ENCODE results near the gene PRRX2.

Gene PRRX2

DNA sequence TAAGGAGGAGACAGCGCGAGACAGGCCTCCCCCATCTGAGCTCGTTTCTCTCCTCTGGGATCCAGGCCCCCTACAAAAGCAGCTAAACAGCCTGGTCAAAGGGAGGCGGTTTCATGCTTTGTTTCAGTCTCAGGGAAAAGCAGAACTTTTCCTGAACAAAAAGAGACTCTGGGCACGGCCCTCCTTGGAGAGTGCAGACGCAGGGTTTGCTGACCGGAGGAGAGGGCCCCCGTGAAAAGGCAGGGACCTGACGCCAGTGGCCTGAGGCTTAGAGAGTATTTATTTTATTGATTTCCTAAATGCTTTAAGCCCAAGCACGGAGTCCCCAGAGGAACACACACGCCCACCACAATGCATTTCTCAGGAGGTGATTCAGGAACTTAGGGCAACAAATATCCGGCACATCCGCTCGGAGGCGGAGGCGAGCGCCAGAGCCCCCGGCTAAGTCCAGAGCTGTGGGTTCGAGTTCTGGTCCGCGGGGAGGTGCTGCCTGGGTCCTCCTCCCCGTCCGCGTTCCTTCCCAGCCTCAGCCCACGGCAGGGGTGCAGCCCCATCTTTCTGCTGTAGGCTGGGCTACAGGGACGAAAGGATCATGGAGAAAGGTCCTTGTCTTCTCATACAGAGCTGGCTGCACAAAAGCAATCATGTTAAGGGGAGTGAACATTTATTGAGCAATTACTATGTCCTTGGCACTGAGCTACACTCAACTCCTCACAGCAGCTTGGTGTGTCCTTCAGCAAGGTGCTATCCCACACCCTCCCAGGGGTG is 47.4 kb downstream of the PRRX2 start:
- DNase-seq (ENCODE audit: low read depth), result no peak

GRCh38 chr9:129713402-129713679 is 47.9 kb downstream of the PRRX2 start:
- no peak for DNase-seq (ENCODE audit: low read depth)

GRCh38 chr9:129714511-129715061 is 49.1 kb downstream of the PRRX2 start:
- DNase-seq (ENCODE audit: low read depth), result no peak

DNA sequence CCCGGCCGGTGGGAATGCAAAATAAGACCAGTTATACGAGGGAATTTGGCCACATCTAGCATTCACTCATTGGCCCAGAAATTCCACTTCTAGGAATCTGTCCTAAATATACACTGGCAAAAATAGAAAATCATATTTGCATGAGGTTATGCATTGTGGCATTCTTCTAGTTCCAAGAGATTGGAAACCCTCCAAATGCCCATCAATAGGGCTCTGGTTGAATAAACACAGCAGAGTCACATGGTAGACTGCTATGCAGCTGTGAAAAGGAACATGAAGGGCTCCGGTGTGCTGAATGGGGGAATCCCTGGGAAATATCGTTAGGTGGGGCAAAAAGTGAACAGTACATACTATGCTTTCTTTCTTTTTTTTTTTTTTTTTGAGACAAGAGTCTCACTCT is 50.6 kb downstream of the PRRX2 start:
- no peak for DNase-seq (ENCODE audit: low read depth)

- DNase-seq (ENCODE audit: low read depth), result no peak
These were observed 52.5 kb downstream of the PRRX2 start for GRCh38 chr9:129717991-129718390.

GRCh38 chr9:129718647-129719046 is 53.2 kb downstream of the PRRX2 start:
- DNase-seq (ENCODE audit: low read depth), result no peak

DNA sequence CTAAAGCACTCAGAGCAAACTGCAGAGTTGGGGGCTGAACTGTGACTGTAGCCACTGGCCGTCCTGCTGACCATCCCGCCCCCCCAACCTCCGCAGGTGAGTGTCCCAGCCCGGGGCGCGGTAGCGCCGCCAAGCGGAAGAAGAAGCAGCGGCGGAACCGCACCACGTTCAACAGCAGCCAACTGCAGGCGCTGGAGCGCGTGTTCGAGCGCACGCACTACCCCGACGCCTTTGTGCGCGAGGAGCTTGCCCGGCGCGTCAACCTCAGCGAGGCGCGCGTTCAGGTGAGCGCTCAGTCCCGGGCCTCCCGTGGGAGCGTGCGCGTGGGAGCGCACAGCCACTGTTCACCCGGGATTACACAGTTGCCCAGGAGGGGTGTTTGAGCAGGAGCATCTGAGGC is 53.7 kb downstream of the PRRX2 start:
- no peak for DNase-seq (ENCODE audit: low read depth)

- no peak for DNase-seq (ENCODE audit: low read depth)
These were observed 54.9 kb downstream of the PRRX2 start for GRCh38 chr9:129720181-129720864.

- no peak for DNase-seq (ENCODE audit: low read depth)
These were observed 55.6 kb downstream of the PRRX2 start for GRCh38 chr9:129720865-129721545.

DNA sequence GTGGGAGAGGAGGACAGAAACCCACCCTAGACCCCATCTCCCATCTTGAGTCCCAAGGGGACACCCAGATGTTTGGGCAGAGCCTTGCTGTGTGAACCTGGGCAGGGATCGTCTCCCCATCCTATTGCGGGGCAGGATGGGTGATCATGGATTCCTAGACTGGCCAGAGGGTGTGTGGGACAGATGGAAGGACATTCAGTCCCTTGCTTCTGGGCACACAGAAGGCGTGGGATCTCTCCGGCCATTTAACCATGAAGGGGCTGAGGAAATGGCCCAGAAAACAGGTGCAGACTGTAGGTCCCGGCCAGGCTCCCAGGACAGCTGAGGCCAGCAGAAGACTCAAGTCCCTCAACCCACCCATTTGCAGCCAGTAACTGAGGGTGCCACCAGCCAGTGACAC is 57.5 kb downstream of the PRRX2 start:
- no peak for DNase-seq (ENCODE audit: low read depth)

DNA sequence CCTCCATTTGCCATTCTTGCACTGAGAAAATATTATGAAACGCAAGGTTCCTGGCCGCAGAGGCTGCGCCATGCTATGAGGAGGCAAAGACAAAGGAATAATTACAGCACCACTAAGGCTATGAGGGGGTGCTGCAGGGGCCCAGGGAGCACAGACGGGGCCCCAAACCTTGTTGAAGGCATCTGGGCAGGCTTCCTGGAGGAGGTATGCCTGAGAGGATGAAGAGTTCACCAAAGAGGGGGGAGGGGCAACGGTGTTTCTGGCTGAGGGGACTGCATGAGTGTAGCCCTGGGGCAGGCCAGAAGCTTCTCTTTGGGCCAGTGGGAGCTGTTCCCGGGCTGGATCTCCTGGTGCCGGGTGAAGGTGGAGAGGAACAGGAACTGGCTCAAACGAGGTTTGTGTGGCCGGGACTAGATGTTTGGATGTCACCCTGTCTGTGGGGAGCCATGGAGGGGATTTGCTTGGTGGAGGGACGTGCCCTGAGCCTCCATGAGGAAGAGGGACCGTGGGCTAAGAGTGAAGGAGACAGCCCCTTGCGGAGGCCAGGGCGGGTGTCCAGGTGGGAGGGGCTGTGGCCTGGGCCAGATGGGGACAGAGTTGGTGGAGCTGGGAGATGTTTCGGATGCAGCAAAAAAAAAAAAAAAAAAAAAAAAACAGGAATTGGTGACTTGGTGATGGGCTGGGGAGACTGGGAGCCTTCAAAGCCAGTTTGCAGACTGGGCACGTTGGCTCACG is 59.2 kb downstream of the PRRX2 start:
- no peak for DNase-seq (ENCODE audit: low read depth)

DNA sequence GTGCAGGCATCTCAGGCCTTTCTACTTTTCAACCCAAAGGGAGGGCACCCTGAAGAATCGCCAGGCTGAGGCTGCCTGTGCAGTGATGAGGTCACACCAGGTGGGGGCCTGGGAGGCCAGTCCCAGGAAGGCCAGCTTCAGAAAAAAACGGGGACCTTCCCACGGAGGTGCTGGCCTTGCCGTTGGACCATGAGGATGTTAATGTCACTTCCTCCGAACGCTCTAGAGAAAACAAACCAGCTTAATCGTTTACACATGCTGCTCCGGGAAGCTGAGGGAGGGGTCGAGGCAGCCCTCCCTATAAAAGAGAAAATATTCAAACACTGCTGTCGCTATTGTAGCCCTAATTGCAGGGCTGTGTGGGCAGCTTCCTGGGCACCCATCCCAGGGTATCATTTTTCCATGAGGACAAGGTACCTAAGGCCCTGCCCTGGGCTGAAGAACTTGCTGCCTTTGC is 60.4 kb downstream of the PRRX2 start:
- DNase-seq (ENCODE audit: low read depth), result no peak

- peak; percentile 4 for DNase-seq (ENCODE audit: low read depth)
These were observed 61.1 kb downstream of the PRRX2 start for GRCh38 chr9:129726322-129727160.

DNA sequence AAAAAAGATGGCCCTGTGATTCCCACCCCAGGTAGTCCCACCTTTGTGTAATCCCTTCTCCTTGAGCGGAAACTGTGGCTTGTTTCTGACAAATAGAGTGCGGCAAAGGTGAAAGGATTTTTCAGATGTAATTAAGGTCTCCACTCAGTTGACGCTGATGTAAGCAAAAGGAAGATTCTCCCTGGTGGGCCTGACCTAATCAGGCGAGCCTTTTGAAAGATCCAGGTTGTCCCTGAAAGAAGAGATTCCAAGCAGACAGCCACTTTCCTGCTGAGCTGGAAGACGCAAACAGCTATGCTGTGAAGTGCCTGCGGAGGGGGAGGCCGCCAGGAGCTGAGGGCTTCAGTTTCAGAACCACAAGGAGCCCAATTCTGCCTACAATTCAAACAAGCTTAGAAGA is 63.3 kb downstream of the PRRX2 start:
- no peak for DNase-seq (ENCODE audit: low read depth)

- DNase-seq (ENCODE audit: low read depth), result no peak
These were observed 66.1 kb downstream of the PRRX2 start for GRCh38 chr9:129731477-129732085.

DNA sequence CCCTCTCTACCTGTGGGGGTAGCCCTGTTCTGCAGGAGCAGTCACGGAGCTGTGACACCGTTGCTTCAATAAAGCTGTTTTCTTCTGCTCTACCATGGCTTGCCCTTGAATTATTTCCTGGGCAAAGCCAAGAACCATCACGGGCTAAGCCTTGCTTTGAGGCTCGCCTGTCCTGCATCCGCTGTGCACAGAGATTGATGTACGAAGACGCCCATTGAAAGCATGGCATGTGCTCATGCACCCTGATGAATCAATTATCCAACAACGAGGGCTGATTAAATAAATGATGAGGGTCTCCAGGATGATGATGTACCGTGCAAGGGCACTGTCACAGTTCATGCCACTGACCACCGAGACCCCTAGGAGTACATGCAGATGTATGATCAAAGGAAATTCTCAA is 66.7 kb downstream of the PRRX2 start:
- DNase-seq (ENCODE audit: low read depth), result no peak

GRCh38 chr9:129732946-129733631 is 67.6 kb downstream of the PRRX2 start:
- no peak for DNase-seq (ENCODE audit: low read depth)

- DNase-seq (ENCODE audit: low read depth), result no peak
These were observed 68.1 kb downstream of the PRRX2 start for GRCh38 chr9:129733632-129733953.

DNA sequence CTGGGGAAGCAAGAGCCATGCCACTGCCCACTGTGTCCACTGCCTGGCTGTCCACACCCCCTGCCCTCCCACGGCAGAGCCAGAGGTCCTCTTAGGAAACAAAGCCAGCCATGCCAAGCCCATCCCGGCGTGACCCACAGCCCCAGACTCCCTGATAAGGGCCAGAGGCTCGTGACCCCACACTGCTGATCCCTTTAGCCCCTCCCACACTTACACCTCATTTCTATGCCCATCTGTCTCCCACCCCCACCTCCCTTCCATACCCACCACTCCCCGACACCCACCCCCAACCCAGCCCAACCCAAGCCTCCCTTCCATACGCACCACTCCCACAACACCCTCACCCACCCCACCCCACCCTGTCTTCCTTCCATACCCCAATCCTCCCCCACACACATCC is 70.1 kb downstream of the PRRX2 start:
- no peak for DNase-seq (ENCODE audit: low read depth)

DNA sequence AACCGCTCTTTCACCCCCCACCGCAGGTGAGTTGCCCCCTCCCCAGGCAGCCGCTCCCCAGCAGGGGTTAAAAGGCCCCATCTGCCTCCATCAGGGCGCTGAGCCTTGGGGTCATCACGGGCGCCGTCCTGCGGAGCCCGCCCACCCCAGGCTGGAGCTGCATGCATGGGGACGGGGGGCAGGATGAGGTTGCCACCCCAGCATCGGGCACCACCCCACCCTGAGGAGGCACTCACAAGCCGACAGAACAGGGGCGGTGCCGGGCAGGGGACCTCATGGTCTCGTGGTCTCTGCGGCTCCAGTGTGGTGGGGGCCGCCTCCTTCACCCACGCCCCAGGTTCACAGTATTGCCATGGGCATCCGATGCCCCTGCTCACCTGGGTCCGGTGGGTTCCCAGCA is 70.9 kb downstream of the PRRX2 start:
- DNase-seq (ENCODE audit: low read depth), result no peak

Data from T-helper 22 cell (primary cell).